HG03045 (cell line): ENCODE measurements around the gene ZFX.
"Not testable (repeated sequence)": the region's sequence is repeated elsewhere in the genome, so short reads cannot be mapped to it uniquely, and the experiment has no call there.

Source experiments
- ATAC-seq: cut with Tn5 transposase; IDR thresholded peaks from one replicate; pipeline ENCODE4 v1.9.1; 2021; ENCODE audit warnings: mild to moderate bottlenecking, moderate library complexity; ENCODE audit not compliant: unreplicated experiment

Gene ZFX

DNA sequence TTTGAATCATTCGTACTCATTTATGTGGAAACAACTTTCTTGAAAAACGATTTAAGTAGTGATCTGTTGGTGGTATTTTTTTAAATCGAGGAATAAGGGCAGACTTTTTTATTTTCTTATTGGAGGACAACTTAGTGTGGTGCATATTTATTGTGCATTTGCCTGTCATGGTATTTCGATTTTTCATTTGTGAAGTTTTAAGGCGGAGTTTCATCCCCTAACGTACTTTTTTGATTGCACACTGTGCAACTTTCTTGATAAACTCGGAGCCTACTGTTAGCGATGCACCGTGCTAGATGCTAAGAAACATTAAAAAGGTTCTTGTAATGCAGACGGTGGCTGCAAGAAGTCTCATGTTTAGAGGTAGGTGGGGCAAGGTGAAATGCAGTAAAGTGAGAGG lies 1.4 kb downstream of the ZFX start:
- no peak for ATAC-seq

DNA sequence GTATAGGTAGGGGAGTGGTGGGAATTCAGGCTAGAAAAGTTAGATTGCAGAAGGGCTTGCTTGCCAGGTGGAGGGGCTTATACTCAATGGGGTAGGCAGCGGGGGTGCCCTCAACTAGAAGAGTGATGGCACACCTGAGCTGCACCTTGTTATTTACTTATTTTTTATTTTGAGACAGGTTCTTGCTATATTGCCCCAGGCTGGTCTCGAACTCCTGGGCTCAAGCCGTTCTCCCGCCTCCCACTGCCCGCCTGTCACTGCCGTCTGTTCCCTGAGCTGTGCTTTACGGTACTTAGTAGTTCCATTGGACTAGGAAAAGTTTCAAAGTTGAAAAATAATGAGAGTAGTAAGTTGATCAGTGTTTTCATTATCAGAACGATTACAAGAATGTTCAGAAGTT lies 2.0 kb downstream of the ZFX start:
- ATAC-seq = no peak

- no peak for ATAC-seq
Observed at GRCh38 chrX:24153178-24153795, 3.8 kb downstream of the ZFX start.

GRCh38 chrX:24153796-24154189 lies 4.3 kb downstream of the ZFX start:
- ATAC-seq = no peak

- ATAC-seq = no peak
Observed at GRCh38 chrX:24154490-24155034, 5.0 kb downstream of the ZFX start.

DNA sequence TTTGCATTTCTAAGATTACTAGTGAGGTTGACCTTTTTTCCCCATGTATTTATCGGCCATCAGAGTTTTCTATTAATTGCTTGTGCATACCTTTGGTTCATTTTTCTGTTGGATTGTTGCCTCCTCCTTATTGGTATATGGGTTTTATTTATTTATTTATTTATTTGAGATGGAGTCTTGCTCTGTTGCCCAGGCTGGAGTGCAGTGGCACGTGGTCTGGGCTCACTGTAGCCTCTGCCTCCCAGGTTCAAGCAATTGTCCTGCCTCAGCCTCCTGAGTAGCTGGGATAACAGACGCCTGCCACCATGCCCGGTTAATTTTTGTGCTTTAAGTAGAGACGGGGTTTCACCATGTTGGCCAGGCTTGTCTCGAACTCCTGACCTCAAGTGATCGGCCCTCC lies 6.2 kb downstream of the ZFX start:
- not testable (repeated sequence) for ATAC-seq

DNA sequence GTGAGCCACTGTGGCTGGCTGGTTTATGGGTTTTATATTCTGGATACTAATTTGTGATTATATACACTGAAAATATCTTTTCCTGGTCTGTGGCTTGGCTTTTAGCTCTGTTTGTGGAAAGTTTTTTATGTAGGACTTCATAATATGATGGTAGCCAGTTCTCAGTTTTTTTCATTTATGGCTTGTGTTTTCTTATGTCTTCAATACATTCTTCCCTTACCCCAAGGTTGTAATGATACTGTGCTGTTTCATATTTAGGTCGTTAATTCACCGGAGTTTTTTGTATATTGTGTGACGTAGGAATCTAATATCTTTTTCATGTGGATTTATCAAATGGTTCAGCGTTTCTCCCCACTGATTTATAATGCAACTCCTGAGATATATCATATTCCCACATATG lies 6.6 kb downstream of the ZFX start:
- no peak for ATAC-seq

- no peak for ATAC-seq
Observed at GRCh38 chrX:24158881-24159280, 9.4 kb downstream of the ZFX start.

GRCh38 chrX:24166078-24166477 lies 16.5 kb downstream of the ZFX start:
- no peak for ATAC-seq

GRCh38 chrX:24167719-24168472 lies 18.4 kb downstream of the ZFX start:
- no peak for ATAC-seq

DNA sequence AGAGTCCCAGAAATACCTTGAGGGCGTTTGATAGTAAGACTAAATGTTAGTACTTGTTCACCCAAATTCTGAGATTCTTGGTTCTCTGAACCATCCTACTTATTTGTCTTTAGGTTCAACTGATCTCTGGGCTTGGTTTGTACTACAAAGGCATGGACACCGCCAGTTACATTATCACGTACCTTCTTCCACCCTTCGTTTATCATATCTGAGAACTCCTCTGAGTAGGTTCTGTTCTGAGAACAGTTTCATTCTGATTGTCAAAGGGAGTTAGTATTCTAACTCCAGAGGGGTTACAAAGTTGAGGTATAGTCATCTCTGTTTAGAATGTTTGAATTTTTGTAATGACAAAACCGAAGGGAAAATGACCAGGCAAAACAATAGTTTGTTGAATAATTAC lies 19.3 kb downstream of the ZFX start:
- peak; percentile 76 for ATAC-seq

DNA sequence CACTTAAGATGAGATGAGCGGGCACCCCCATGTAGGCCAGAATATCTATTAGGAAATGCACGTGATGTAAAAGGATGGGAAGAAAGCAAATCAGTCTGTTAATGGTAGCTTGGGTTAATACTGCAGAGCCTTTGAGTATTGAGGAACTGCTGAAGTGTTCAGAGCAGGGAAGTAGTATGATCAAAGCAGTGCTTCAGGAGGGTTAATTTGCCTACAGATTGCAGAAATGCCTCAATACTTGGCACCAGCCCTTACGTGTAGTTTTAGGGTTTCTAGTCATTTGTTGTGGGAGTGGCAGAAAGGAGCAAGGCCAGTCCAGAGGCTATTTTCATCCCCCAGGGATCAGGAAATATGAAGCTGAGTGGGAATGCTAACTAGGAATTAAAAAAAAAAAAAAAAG lies 19.7 kb downstream of the ZFX start:
- ATAC-seq = peak; percentile 61

DNA sequence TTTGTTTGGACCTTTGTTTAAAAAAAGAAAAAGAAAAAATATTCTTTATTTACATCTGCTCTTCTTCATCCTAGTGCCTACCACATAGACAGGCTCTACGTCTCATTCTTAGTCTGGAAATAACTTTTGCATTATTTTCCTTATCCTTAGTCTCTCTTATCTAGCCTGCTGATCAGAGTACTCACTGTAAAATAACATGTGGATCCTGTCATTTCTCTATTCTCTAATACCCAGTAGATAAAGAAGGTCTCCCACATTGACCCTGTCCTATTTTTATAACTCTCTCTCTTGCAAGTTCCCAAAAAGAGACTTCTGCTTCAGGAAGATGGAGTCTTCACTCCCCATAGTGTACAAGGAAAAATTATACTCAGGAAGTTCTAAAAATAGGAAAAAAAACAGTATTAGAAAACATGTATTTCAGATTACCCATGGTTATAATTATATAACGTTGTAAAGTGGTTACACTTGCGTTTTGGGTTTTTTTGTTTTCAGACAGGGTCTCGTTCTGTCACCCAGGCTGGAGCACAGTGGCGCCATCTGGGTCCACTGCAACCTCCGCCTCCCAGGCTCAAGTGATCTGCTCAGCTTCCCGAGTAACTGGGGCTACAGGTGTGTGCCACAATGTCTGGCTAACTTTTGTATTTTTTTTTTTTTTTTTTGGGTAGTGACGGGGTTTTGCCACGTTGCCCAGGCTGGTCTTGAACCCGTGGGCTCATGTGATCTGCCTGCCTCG lies 23.8 kb downstream of the ZFX start:
- ATAC-seq = no peak

DNA sequence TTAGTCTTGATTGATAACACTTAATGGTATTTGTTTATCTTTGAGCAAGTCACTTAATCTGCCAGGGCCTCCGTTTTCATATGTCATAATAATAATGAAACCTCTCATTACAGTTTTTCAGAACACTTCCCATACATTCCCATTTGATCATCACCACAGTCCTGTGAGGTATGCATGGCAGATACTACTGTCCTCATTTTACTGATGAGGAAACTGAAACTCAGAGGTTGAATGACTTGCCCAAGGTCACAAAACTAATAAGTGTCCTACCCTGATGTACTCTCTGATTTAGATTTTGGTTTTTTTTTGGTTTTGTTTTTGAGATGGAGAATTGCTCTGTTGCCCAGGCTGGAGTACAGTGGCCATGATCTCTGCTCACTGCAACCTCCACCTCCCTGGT lies 25.7 kb downstream of the ZFX start:
- ATAC-seq = no peak

GRCh38 chrX:24178441-24178840 lies 28.9 kb downstream of the ZFX start:
- no peak for ATAC-seq

DNA sequence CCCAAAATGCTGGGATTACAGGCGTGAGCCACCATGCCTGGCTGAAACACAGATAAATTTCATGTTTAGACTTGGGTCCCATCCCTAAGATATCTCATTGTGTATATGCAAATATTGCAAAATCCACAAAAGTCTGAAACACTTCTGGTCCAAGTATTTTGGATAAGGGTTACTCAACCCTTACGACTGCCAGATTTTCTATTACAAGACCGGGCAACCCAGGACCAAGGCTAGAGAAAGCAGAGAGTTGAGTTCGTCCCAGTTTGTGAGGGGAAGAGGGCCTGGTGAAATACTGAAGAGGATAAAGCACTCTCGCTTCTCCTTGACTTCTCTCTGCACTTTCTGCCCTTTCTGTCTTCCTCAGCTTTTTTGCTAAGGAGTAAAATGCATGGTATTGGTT lies 34.5 kb downstream of the ZFX start:
- no peak for ATAC-seq

GRCh38 chrX:24186483-24186882 lies 37.0 kb downstream of the ZFX start:
- no peak for ATAC-seq

DNA sequence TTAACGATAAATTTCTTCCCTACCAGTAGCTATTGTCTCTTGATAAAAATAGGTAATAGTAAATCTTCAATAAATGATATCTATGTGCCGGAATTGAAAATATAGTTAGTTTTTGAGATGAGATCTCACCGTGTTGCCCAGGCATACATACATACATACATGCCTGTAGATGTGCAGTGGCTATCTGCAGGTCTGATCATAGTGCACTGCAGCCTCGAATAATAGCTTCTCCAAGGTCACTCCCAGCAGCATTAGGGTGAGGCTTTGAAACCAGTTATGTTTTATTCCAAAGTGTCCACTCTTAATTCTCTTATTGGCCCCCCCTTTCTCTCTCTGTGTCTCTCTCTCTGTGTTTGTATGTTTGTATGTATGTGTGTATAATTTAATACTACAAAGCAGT lies 37.5 kb downstream of the ZFX start:
- no peak for ATAC-seq

- ATAC-seq = no peak
Observed at GRCh38 chrX:24189490-24189889, 40.0 kb downstream of the ZFX start.

DNA sequence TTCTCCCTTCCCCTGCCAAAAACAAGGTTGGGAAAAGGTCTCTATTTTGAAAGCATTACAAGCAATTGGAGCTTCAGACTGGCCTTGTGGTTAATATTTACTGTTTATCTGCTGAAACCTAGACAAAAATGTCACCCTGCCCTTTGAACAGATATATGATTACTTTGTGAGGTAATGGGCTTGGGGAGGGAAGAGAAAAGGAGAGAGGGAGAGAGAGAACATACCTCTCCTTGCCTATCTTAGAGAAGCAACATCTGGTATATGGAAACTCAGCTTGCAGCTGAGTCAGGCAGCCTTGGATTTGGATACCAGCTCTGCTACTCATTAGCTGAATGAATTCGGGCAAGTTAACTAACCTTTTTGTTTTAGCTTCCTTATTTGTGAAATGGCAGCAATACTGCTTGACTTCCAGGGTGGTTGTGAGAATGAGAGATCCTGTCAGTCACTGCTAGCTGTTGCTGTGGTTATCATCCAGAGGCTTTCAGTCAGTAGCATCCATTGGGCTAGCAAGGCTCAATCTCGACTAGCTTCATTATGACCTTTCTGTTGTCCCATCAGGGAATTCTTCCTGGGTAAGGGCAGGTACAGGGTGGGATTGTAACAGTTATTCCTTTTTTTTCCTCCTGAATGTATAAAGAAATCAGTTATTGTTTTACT lies 41.1 kb downstream of the ZFX start:
- no peak for ATAC-seq

GRCh38 chrX:24196509-24196908 lies 47.0 kb downstream of the ZFX start:
- no peak for ATAC-seq
